HG03342 (cell line): ENCODE data around the gene PRPF38B.

Experiments
- ATAC-seq: cut with Tn5 transposase; IDR thresholded peaks from one replicate; pipeline ENCODE4 v1.9.1; 2021; ENCODE audit warnings: mild to moderate bottlenecking, moderate library complexity; ENCODE audit not compliant: unreplicated experiment

The PRPF38B gene

GRCh38 chr1:108716437-108717230 is 24.5 kb downstream of the PRPF38B start:
- ATAC-seq: no peak

GRCh38 chr1:108717774-108718316 is 25.7 kb downstream of the PRPF38B start:
- no peak for ATAC-seq

- no peak for ATAC-seq
These were observed 27.0 kb downstream of the PRPF38B start for GRCh38 chr1:108718927-108719655.

GRCh38 chr1:108719656-108720435 is 27.7 kb downstream of the PRPF38B start:
- no peak for ATAC-seq

- ATAC-seq: no peak
These were observed 30.2 kb downstream of the PRPF38B start for GRCh38 chr1:108722292-108722691.

GRCh38 chr1:108725906-108726305 is 33.8 kb downstream of the PRPF38B start:
- ATAC-seq: no peak

GRCh38 chr1:108728327-108728923 is 36.3 kb downstream of the PRPF38B start:
- no peak for ATAC-seq

- ATAC-seq: no peak
These were observed 37.4 kb downstream of the PRPF38B start for GRCh38 chr1:108729481-108729880.

GRCh38 chr1:108732398-108732797 is 40.3 kb downstream of the PRPF38B start:
- no peak for ATAC-seq

GRCh38 chr1:108734171-108734865 is 42.2 kb downstream of the PRPF38B start:
- ATAC-seq: no peak

GRCh38 chr1:108742253-108742652 is 50.1 kb downstream of the PRPF38B start:
- ATAC-seq: no peak

- ATAC-seq: no peak
These were observed 53.9 kb downstream of the PRPF38B start for GRCh38 chr1:108745980-108746381.

GRCh38 chr1:108746382-108747170 is 54.5 kb downstream of the PRPF38B start, which contains the start of gene STXBP3:
Gene STXBP3, plus strand, starts transcription at chr1:108746674. Its CDS starts 64 bp downstream, at chr1:108746738.
- peak; percentile 84 for ATAC-seq

GRCh38 chr1:108747171-108747850 is 55.2 kb downstream of the PRPF38B start:
- ATAC-seq: peak; percentile 21

- no peak for ATAC-seq
These were observed 55.8 kb downstream of the PRPF38B start for GRCh38 chr1:108747898-108748297.

- no peak for ATAC-seq
These were observed 57.0 kb downstream of the PRPF38B start for GRCh38 chr1:108749081-108749480.

GRCh38 chr1:108750476-108751181 is 58.5 kb downstream of the PRPF38B start:
- no peak for ATAC-seq
